ENCODE measurements around the gene NOS3. TPM values are rescaled to one million over a fixed set of nuclear protein-coding genes. Genes with fewer than 3 reads are reported as not detected.

Gene NOS3
- total RNA-seq, 1 donor from 2014 or later = 1.9 TPM

DNA sequence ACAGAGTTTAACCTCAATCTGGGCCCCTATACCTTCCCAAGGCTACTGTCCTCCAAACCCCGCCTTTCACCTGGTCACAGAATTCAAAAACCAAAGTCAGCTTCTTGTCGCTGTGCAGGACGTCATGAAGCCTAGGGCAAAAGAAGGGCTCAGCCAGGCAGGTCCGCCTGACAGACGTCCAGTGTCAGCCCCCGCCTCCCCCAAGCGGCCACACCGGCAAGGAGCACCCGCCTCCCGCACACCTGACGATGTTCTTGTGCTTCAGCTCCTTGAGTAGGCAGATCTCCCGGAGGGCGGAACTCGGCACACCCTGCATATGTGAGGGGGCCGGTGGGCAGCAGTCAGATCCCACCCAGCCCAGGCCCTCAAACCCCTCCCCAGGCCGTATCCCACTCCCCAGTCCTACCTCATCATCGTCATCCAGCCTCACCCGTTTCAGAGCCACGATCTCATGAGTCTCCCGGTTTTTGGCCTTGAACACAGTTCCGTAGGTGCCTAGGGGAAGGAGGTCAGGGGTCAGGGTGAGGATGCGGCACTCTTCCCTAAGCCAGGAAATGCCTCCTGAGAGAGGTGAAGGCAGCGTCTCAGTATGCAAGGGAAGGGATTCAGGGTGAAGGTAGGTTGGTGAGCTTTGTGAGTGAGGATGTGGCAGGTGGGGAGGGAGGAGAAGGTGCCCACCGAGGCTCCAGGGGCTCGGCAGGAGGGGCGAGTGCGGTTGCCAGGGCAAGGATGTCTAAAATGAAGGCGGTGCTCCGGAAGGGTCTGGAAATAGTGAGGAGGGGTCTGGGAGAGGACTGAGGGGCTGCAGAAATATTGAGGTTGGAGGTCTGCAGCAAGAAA lies 66.1 kb downstream of the NOS3 start:
- TF ChIP-seq, protein P1, sequence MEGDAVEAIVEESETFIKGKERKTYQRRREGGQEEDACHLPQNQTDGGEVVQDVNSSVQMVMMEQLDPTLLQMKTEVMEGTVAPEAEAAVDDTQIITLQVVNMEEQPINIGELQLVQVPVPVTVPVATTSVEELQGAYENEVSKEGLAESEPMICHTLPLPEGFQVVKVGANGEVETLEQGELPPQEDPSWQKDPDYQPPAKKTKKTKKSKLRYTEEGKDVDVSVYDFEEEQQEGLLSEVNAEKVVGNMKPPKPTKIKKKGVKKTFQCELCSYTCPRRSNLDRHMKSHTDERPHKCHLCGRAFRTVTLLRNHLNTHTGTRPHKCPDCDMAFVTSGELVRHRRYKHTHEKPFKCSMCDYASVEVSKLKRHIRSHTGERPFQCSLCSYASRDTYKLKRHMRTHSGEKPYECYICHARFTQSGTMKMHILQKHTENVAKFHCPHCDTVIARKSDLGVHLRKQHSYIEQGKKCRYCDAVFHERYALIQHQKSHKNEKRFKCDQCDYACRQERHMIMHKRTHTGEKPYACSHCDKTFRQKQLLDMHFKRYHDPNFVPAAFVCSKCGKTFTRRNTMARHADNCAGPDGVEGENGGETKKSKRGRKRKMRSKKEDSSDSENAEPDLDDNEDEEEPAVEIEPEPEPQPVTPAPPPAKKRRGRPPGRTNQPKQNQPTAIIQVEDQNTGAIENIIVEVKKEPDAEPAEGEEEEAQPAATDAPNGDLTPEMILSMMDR (conservative IDR thresholded peaks at IDR 0.05; ENCODE audit: low read depth, low read length) = no peak
- no peak for DNase-seq (ENCODE audit: low read depth)
- peak overlapping the region; percentile 71 for H3K4me3 ChIP-seq (ENCODE audit: low read depth, low read length)

DNA sequence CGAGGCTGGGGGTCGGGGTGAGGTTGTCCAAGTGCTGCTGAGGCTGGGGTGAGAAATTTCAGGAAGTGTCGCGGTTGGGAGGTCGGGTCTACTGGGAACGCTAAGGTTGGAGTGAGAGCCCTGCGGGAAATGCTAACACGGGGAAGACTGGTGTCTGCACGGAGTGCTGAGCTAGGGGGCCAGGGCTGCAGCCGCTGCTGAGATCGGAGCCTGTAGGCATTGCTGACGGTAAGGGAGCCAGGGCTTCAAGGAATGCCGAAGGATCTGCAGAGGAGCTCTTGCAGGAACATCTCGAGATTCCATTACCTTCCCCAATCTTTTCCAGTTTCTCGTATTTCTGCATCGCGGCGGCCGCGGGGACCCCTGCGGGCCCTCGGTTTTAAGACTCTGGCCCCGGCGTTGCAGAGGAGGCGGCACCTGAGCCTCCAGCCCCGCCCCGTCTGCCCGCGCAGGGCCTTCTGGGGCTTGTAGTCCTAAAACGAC lies 66.7 kb downstream of the NOS3 start, which contains the start of gene CDK5:
Gene CDK5 (minus strand): TSS at position 392 of the 483 bp plus-strand sequence. CDS start 49 bp downstream, at position 343.
- TF ChIP-seq, protein P1 (conservative IDR thresholded peaks at IDR 0.05; ENCODE audit: low read depth, low read length) = no peak
- peak within 1 kb of the TSS; percentile 71 for H3K4me3 ChIP-seq (ENCODE audit: low read depth, low read length)
- no peak for DNase-seq (ENCODE audit: low read depth)

DNA sequence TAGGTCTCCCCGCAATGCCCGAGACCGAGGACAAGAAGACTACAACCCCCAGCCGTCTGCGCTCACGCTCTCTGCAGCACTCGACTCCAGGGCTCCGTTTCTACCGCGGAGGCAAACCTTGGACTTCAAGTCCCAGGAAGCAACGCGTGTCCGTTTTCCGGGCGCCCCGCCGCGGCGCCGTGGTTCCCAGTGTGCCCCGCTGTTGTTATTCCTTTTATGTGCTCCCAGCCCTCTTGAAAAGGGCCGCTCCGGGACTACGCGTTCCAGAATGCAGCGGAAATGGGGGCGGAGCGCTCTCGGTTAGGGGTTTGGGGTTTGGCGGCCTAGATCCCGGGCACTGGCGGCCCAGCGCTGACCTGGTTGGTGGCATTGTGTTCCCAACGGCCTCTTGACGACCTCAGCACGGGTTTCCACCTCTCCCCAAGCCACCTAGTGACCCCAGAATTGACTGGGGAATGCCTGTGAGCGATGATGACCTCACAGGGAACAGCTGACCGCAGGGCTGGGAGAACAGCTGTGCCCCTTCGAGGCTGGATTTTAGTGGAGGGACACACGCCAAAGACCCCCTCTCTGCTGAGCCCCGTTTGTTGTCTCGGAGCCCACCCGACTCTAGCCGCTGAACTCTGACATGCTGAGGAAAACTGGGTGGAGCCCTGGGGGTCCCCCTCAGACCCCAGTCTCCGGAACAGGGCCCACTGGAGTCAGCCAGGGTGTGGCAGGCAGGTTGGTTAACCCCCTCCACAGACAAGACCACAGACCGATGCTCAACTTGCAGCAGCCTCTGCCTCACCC lies 67.4 kb downstream of the NOS3 start:
- DNase-seq (ENCODE audit: low read depth) = peak; percentile 95
- TF ChIP-seq, protein P1 (conservative IDR thresholded peaks at IDR 0.05; ENCODE audit: low read depth, low read length) = no peak
- peak overlapping the region; percentile 71 for H3K4me3 ChIP-seq (ENCODE audit: low read depth, low read length)

DNA sequence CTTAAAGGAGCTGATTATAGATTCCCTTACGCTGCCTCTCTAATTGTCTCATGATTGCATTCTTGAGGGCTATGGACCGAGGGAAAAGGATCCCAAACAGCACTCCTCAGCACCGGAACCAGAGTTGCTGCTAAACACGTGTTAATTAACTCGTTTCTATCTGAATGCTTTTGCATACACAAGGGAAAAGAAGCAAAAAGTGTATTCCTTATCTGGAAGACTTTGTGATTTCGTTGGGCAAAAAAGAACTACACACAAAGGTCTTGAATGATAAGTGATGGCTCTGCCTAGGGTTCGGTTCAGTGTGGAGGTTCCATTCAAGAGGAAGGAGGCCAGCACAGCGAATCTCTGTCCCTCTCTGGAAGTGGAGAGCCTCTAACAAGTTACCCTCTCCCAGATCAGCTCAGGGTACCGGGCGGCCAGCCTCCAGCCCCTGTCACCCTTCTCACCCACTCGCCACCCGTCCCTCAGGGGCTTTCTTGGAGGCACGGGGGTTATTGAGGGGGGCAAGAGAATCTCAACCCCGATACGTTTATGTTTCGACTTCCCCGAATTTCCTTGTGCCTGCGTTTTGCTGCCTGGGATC lies 68.1 kb downstream of the NOS3 start:
- no peak for DNase-seq (ENCODE audit: low read depth)
- peak overlapping the region; percentile 71 for H3K4me3 ChIP-seq (ENCODE audit: low read depth, low read length)
- TF ChIP-seq, protein P1 (conservative IDR thresholded peaks at IDR 0.05; ENCODE audit: low read depth, low read length) = no peak

DNA sequence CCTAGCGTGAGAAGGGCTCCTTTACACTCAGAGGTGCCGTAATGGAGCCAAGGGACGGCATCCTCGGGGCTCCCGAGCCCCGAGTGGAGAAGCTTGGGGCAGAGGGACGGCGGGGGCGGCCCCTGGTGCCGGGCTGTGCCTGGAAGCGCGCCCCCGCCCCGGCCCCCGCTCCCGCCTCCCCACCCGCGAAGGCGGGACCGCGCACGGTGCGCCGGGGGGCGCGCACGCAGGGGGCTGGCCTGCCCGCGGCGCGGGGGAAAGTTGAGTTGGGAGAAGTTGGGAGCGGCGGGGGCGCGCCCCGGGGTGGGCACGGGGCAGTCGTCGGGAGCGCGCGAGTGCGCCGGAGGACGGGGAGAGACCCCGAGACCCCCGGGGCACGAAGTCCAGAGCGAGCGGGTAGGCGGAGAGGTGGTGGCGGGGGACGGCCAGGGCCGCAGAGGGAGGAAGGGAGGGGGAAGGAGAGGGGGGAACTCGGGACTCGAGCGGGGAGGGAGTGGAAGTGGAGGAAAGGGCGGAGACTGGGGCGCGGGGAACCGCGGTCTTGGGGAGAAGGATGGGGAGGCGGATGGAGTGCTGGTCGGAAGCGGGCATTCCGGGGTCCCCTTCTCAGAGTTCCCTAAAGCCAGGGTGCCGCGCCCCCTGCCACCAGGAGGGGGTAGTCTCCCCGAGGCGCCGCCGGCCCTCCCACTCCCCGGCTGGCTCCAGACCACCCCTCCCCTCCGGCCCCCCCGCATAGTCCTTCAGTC lies 68.7 kb downstream of the NOS3 start, which contains the start of gene SLC4A2:
Gene SLC4A2 (plus strand): TSS at position 223 of the 746 bp plus-strand sequence. CDS start 2,399 bp downstream, outside the sequence.
- DNase-seq (ENCODE audit: low read depth) = no peak
- TF ChIP-seq, protein P1 (conservative IDR thresholded peaks at IDR 0.05; ENCODE audit: low read depth, low read length) = peak; percentile 51
- peak within 1 kb of the TSS; percentile 71 for H3K4me3 ChIP-seq (ENCODE audit: low read depth, low read length)

DNA sequence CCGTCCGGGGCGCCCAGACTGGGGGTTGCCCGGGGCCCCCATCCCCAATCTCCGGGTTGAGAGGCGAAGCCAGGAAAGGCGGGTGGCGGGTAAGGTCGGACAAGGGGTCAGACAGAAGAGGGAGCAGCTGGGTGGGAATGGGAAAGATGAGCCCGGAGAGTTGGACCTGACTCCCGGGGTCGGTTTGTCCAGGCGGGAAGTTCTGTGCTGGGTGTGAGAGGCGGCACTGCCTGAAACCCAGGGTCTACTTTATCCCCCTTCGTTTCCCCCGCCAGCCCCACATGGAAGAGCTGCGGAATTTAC lies 69.2 kb downstream of the NOS3 start:
- H3K4me3 ChIP-seq (ENCODE audit: low read depth, low read length) = peak overlapping the region; percentile 71
- DNase-seq (ENCODE audit: low read depth) = no peak
- TF ChIP-seq, protein P1 (conservative IDR thresholded peaks at IDR 0.05; ENCODE audit: low read depth, low read length) = no peak

All from epithelial cell of proximal tubule (primary cell).